Endothelial cell of umbilical vein (primary cell): Measurements from ENCODE around the gene HSD17B11. TPM values are rescaled to one million over a fixed set of nuclear protein-coding genes. Genes with fewer than 3 reads are reported as not detected.

Source experiments
- BruUV-seq: library from RNA; stranded (reverse); fragments of 400-500 nt; replicated peaks from 2 replicates; lab custom pipeline; 2021; lab: Mats Ljungman, UMichigan
- CTCF ChIA-PET: fragments of 300-600, 350-600 bp; sonication (Branson Sonifier 250); formaldehyde crosslinking; loops from one replicate; lab custom pipeline; 2021; ENCODE audit warnings: antibody characterized with exemption, inconsistent platforms; lab: Charles Lee
- POLR2A ChIA-PET: fragments of 300-600, 350-600 bp; sonication (Branson Sonifier 250); formaldehyde crosslinking; loops from one replicate; lab custom pipeline; 2021; ENCODE audit warnings: antibody characterized with exemption, inconsistent platforms; lab: Charles Lee
- DNase-seq: peaks from one replicate; pipeline ENCODE4 v3.0.0-alpha.2; 2011; ENCODE audit warnings: low read depth, low spot score
- FAIRE-seq: peaks from 2 replicates; lab custom pipeline; 2011; peaks lifted over from hg19 to GRCh38; lab: Jason Lieb, UNC
- H2AFZ ChIP-seq: 2 replicates; pipeline ENCODE4 v1.6.0; 2012; ENCODE audit warnings: low read depth, low read length, control low read depth, inconsistent platforms
- H3K27ac ChIP-seq: 2 replicates; pipeline ENCODE4 v1.5.1; 2011; ENCODE audit warnings: low read depth, mild to moderate bottlenecking, control low read depth, low read length, moderate library complexity; ENCODE audit not compliant: insufficient read depth
- H3K27me3 ChIP-seq, 2 experiments: 2 replicates each; pipeline versions ENCODE4 v1.6.0 to v1.6.1; 2011; ENCODE audit warnings: low read length in 2 of 2, mixed read lengths in 1 of 2; ENCODE audit not compliant: control insufficient read depth in 2 of 2, insufficient read depth in 2 of 2
- H3K36me3 ChIP-seq, 2 experiments: 2 replicates in 1 of 2; 3 replicates in 1 of 2; pipeline ENCODE4 v1.5.1; 2011; ENCODE audit warnings: low read length in 2 of 2, mild to moderate bottlenecking in 1 of 2, moderate library complexity in 1 of 2; ENCODE audit not compliant: control insufficient read depth in 2 of 2, insufficient read depth in 2 of 2; ENCODE audit errors: extremely low read depth in 1 of 2
- H3K4me1 ChIP-seq: 3 replicates; pipeline ENCODE4 v1.5.1; 2011; ENCODE audit warnings: mild to moderate bottlenecking, low read length; ENCODE audit not compliant: control insufficient read depth, insufficient read depth; ENCODE audit errors: extremely low read depth
- H3K4me2 ChIP-seq: 2 replicates; pipeline ENCODE4 v1.6.1; 2011; ENCODE audit warnings: low read length, control low read depth, mixed read lengths; ENCODE audit not compliant: insufficient read depth
- H3K4me3 ChIP-seq, 3 experiments: fragments of 200-600 bp in 1 of 3; sonication (generic), shearing (Covaris generic) in 1 of 3; replicated peaks in 1 of 3; 2 replicates each; pipeline ENCODE4 v1.5.1; 2011 to 2016; ENCODE audit warnings: control low read depth in 3 of 3, low read length in 3 of 3, mild to moderate bottlenecking in 2 of 3, inconsistent platforms in 1 of 3, low read depth in 1 of 3, moderate library complexity in 1 of 3; ENCODE audit not compliant: insufficient read depth in 1 of 3
- H3K79me2 ChIP-seq: 2 replicates; pipeline ENCODE4 v1.6.0; 2012; ENCODE audit warnings: low read length, inconsistent platforms; ENCODE audit not compliant: control insufficient read depth, insufficient read depth
- H3K9ac ChIP-seq: replicated peaks from 2 replicates; pipeline ENCODE3; 2011; ENCODE audit warnings: low read length, control low read depth; ENCODE audit not compliant: insufficient read depth; ENCODE audit errors: extremely low read depth
- H3K9me1 ChIP-seq: replicated peaks from 3 replicates; pipeline ENCODE4 v1.6.0; 2011; ENCODE audit warnings: mild to moderate bottlenecking, low read length; ENCODE audit not compliant: control insufficient read depth, insufficient read depth; ENCODE audit errors: extremely low read depth
- H3K9me3 ChIP-seq: replicated peaks from 2 replicates; pipeline ENCODE4 v1.5.1; 2012; ENCODE audit warnings: low read length, inconsistent platforms; ENCODE audit not compliant: control insufficient read depth, insufficient read depth
- H4K20me1 ChIP-seq: replicated peaks from 2 replicates; pipeline ENCODE3; 2011; ENCODE audit warnings: mild to moderate bottlenecking, low read length; ENCODE audit not compliant: control insufficient read depth, insufficient read depth; ENCODE audit errors: extremely low read depth
- FOS ChIP-seq: IDR thresholded peaks from 2 replicates; pipeline ENCODE4 v1.6.1; 2011; ENCODE audit warnings: mild to moderate bottlenecking, low read length, moderate library complexity, borderline replicate concordance; ENCODE audit not compliant: insufficient read depth
- JUN ChIP-seq: IDR thresholded peaks from 2 replicates; pipeline ENCODE4 v1.6.1; 2011; ENCODE audit warnings: borderline replicate concordance, low read depth; ENCODE audit not compliant: insufficient read length, insufficient read depth
- MYC ChIP-seq: IDR thresholded peaks from one replicate; pipeline ENCODE4 v1.6.1; 2011; ENCODE audit warnings: mild to moderate bottlenecking, low read depth, low read length
- POLR2A ChIP-seq: IDR thresholded peaks from 2 replicates; pipeline ENCODE4 v1.6.1; 2012; ENCODE audit warnings: low read depth, mild to moderate bottlenecking, control low read depth, low read length
- POLR2AphosphoS5 ChIP-seq: IDR thresholded peaks from 2 replicates; pipeline ENCODE4 v1.6.1; 2012; ENCODE audit warnings: low read depth, mild to moderate bottlenecking, control low read depth, low read length, moderate library complexity; ENCODE audit not compliant: insufficient read depth
- dilution Hi-C: fragments of 300-500 bp; cut with MboI; formaldehyde crosslinking; loops from one replicate; pipeline ENCODE4 v1.15.0; 2019; ENCODE audit warnings: low sequenced_read_pairs; ENCODE audit not compliant: extremely low pct_ligation_motif_present
- intact Hi-C: fragments of 100-400 bp; cut with micrococcal nuclease; formaldehyde crosslinking; loops from one replicate; pipeline ENCODE4 v1.10.0; 2022
- polyA plus RNA-seq, 4 experiments: library from polyadenylated mRNA; depleted of rRNA in 3 of 4; stranded (reverse) in 3 of 4; unstranded in 1 of 4; fragments of >200 nt; gene quantifications; 2 replicates each; pipeline versions ENCODE4 v1.2.1 to v1.2.3, GENCODE V29; 2011 to 2012; ENCODE audit warnings: missing spikeins in 1 of 4
- total RNA-seq: library from RNA; stranded (reverse); gene quantifications from 2 replicates; pipeline ENCODE4 v1.2.3, GENCODE V29; 2021
- TF ChIP-seq, protein P1 (sequence below), 2 donors: IDR thresholded peaks; 1 replicate in 1 of 2; 2 replicates in 1 of 2; pipeline ENCODE4 v1.5.1; 2011; ENCODE audit warnings: low read length in 2 of 2, mild to moderate bottlenecking in 2 of 2, moderate library complexity in 2 of 2, control low read depth in 1 of 2, inconsistent platforms in 1 of 2, low read depth in 1 of 2; ENCODE audit not compliant: insufficient read depth in 1 of 2; ENCODE audit errors: extremely low read depth in 1 of 2
- TF ChIP-seq, protein P2 (sequence below): IDR thresholded peaks from 2 replicates; pipeline ENCODE4 v1.6.1; 2011; ENCODE audit not compliant: insufficient read depth, insufficient read length

Gene HSD17B11
- total and polyA plus RNA-seq, 2 donors (not counting 3 experiments of a cell fraction or from before 2014, with no cell fraction given): 10.7 to 21.1 TPM

DNA sequence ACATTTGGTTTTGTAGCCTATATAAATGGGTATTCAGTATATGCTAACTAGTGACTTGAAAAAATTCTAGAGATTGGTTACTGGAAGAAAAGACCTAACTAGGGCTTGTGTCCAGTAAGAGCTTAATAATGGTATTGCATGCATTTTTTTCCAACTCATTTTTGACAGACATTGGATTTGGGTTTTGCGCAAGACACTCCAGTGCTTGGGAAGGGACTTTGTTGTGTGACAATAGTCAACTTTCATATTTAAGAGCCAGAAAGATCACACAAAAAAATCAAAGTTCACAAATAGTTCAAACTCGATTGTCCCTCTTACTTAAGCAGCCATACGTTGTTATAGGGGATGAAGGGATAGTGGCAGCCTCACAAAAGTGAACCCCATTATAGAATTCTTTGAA is 1.2 kb upstream of the HSD17B11 start:
- FAIRE-seq (no peak), DNase-seq (no peak)
- no peaks in the 10 kb centered on the region for H3K36me3 ChIP-seq
- TF ChIP-seq JUN: no peak
- no peak for TF ChIP-seq POLR2AphosphoS5
- CTCF ChIA-PET: interaction anchor here (1.6 to 2.7 kb wide), 3 partner anchors 10 to 31 kb away, joined by 3 to 32 read pairs (median 11); partner anchors contain the start of gene NUDT9
- H3K27me3 ChIP-seq: no peaks in the 10 kb centered on the region
- H3K4me1 ChIP-seq: peaks cover 9% of the 10 kb centered on the region
- no peak overlapping the region for H3K4me3 ChIP-seq
- intact Hi-C loops: no loop called here
- H3K4me2 ChIP-seq: peak overlapping the region; percentile 84
- H3K9me1 ChIP-seq: no peaks in the 10 kb centered on the region
- dilution Hi-C loops: no loop called here
- no peaks in the 10 kb centered on the region for H3K9me3 ChIP-seq
- no peak overlapping the region for H3K27ac ChIP-seq
- POLR2A ChIA-PET: interaction anchor here (2.8 kb wide), 1 partner anchor 30 kb away, joined by 11 read pairs; the partner anchor contains the start of gene NUDT9
- H2AFZ ChIP-seq: no peak overlapping the region
- H4K20me1 ChIP-seq: no peaks in the 10 kb centered on the region
- peaks cover 7% of the 10 kb centered on the region for H3K79me2 ChIP-seq
- BruUV-seq: no TSS peak
- H3K9ac ChIP-seq: no peak overlapping the region

DNA sequence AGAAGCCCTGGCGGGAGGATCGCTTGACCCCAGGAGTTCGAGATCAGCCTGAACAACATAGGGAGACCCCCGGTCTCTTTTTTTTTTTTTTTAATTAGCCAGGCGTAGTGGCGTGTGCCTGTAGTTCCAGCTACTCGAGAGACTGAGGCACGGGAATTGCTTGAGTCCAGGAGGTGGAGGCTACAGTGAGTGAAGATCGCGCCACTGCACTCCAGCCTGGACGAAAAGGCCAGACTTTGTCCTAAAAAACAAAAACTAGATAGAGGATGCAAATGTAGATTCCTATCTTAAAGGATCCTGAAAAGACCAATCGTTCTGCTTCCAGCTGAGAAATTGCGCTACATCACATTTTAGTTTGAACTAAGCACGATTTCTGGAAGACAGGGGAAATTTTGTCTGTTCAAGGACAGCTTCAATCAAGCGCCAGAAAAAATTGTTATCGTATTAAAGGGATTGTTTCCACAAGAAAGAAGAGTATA is 627 bp upstream of the HSD17B11 start:
- H4K20me1 ChIP-seq: no peaks in the 10 kb centered on the region
- no peaks in the 10 kb centered on the region for H3K36me3 ChIP-seq
- peak overlapping the region; percentile 47 for H3K27ac ChIP-seq
- TF ChIP-seq MYC: no peak
- TF ChIP-seq, protein P1, sequence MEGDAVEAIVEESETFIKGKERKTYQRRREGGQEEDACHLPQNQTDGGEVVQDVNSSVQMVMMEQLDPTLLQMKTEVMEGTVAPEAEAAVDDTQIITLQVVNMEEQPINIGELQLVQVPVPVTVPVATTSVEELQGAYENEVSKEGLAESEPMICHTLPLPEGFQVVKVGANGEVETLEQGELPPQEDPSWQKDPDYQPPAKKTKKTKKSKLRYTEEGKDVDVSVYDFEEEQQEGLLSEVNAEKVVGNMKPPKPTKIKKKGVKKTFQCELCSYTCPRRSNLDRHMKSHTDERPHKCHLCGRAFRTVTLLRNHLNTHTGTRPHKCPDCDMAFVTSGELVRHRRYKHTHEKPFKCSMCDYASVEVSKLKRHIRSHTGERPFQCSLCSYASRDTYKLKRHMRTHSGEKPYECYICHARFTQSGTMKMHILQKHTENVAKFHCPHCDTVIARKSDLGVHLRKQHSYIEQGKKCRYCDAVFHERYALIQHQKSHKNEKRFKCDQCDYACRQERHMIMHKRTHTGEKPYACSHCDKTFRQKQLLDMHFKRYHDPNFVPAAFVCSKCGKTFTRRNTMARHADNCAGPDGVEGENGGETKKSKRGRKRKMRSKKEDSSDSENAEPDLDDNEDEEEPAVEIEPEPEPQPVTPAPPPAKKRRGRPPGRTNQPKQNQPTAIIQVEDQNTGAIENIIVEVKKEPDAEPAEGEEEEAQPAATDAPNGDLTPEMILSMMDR (IDR thresholded peaks at IDR 0.05; ENCODE audit: extremely low read depth in 1 of 2, insufficient read depth in 1 of 2, low read depth in 1 of 2, low read length in 2 of 2): no peak
- TF ChIP-seq POLR2A: no peak
- no peak for TF ChIP-seq FOS
- TF ChIP-seq, protein P2, sequence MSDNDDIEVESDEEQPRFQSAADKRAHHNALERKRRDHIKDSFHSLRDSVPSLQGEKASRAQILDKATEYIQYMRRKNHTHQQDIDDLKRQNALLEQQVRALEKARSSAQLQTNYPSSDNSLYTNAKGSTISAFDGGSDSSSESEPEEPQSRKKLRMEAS: no peak
- TF ChIP-seq POLR2AphosphoS5: no peak
- ChIA-PET POLR2A (interaction anchor here (1.3 to 2.8 kb wide), 4 partner anchors 10 to 34 kb away, joined by 3 to 11 read pairs (median 6); partner anchors contain the start of gene NUDT9), CTCF (interaction anchor here (0.9 to 2.7 kb wide), 9 partner anchors 10 to 458 kb away, joined by 3 to 32 read pairs (median 4); partner anchors contain the start of gene NUDT9)
- no peak for FAIRE-seq
- peak overlapping the region; percentile 62 to 85 (median 65) for H3K4me3 ChIP-seq
- peak overlapping the region; percentile 79 for H3K9ac ChIP-seq
- H3K4me1 ChIP-seq: peaks cover 9% of the 10 kb centered on the region
- BruUV-seq: TSS peak; percentile 77
- intact Hi-C loops (loop anchor here (1.0 kb wide), 1 partner anchor 31 kb away; the partner anchor contains the start of gene NUDT9), dilution Hi-C loops (no loop called here)
- H3K4me2 ChIP-seq: peak overlapping the region; percentile 84
- peak overlapping the region; percentile 83 for H2AFZ ChIP-seq
- DNase-seq: no peak
- no peaks in the 10 kb centered on the region for H3K9me3 ChIP-seq
- peaks cover 9% of the 10 kb centered on the region for H3K79me2 ChIP-seq
- no peaks in the 10 kb centered on the region for H3K27me3 ChIP-seq
- H3K9me1 ChIP-seq: no peaks in the 10 kb centered on the region
